ENCODE data around the gene OPN1LW. TPM values are rescaled to one million over a fixed set of nuclear protein-coding genes. Genes with fewer than 3 reads are reported as not detected.

Gene OPN1LW
- total and polyA plus RNA-seq, 2 donors (not counting 3 experiments of a cell fraction or from before 2014, with no cell fraction given), result not detected

DNA sequence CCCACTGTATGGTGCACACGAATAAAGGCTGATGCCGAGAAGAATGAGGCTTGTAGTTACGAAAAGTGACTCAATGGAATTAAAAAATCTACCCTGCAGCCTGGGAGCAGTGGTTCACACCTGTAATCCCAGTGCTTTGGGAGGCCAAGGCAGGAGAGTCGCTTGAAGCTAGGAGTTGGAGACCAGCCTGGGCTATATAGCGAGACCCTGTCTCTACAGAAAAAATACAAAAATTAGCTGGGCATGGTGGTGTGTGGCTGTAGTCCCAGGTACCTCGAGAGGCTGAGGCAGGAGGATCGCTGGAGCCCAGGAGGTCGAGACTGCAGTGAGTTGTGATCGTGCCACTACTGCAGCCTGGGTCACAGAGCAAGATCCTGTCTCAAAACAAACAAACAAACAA is 11.7 kb upstream of the OPN1LW start:
- POLR2A ChIA-PET, result no interaction called here
- no peak for TF ChIP-seq MYC (IDR thresholded peaks at IDR 0.05; ENCODE audit: low read depth, low read length)
- Histone ChIP-seq H3K4me2 (ENCODE audit: insufficient read depth, low read length) (no peak overlapping the region), H4K20me1 (replicated peaks; ENCODE audit: control insufficient read depth, extremely low read depth, insufficient read depth, low read length) (no peaks in the 10 kb centered on the region), H3K79me2 (ENCODE audit: control insufficient read depth, insufficient read depth, low read length) (no peaks in the 10 kb centered on the region), H2AFZ (ENCODE audit: low read depth, low read length) (no peak overlapping the region), H3K27ac (ENCODE audit: insufficient read depth, low read depth, low read length) (no peak overlapping the region), H3K9ac (replicated peaks; ENCODE audit: extremely low read depth, insufficient read depth, low read length) (no peak overlapping the region), H3K4me3 (replicated peaks in 1 of 3; ENCODE audit: insufficient read depth in 1 of 3, low read depth in 1 of 3, low read length in 3 of 3) (no peak overlapping the region), H3K36me3 (ENCODE audit: control insufficient read depth in 2 of 2, extremely low read depth in 1 of 2, insufficient read depth in 2 of 2, low read length in 2 of 2) (no peaks in the 10 kb centered on the region), H3K9me1 (replicated peaks; ENCODE audit: control insufficient read depth, extremely low read depth, insufficient read depth, low read length) (no peaks in the 10 kb centered on the region), H3K9me3 (replicated peaks; ENCODE audit: control insufficient read depth, insufficient read depth, low read length) (no peaks in the 10 kb centered on the region), H3K27me3 (ENCODE audit: control insufficient read depth in 2 of 2, insufficient read depth in 2 of 2, low read length in 2 of 2) (no peaks in the 10 kb centered on the region), H3K4me1 (ENCODE audit: control insufficient read depth, extremely low read depth, insufficient read depth, low read length) (peaks cover 13% of the 10 kb centered on the region)
- BruUV-seq (replicated peaks), result no TSS peak
- intact Hi-C loops (cut with micrococcal nuclease) (no loop called here), dilution Hi-C loops (cut with MboI; ENCODE audit: extremely low pct_ligation_motif_present, low sequenced_read_pairs) (no loop called here)
- CTCF ChIA-PET, result no interaction called here
- FAIRE-seq (no peak), DNase-seq (ENCODE audit: low read depth, low spot score) (no peak)

DNA sequence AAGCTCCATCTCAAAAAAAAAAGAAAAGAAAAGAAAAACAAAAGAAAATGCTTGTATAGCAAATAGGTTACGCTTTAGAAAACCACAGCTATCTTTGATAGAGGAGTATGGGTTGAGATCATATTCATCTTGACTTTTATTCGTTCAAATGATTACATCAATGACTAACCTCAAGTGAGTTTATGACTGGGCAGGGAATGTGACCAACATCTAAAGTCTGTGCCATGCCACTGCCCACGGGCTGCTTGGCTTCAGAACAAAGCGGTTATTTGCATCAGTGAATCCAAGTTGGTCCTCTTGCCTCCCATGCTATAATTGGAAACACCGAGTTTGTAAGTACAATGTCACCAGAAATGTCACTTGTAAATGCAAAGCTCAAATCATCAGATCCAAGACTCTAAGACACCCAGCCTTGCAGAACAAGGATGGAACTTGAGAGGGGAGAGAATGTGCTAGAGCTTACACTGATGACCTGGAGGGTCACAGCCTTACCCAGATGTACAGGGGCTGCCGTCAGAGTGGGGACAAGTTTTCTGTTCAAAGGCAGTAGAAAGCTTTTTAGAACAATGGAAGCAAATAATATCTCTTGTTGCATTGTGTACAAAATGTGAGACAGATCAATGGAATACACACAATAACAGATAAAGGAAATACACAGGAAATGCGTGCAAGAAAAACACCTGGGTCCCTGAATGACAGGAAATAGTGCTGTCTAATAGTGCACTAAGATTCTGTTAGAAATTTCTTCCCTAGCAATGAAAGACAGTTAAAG is 8.4 kb upstream of the OPN1LW start:
- TF ChIP-seq MYC (IDR thresholded peaks at IDR 0.05; ENCODE audit: low read depth, low read length), result no peak
- TF ChIP-seq FOS (IDR thresholded peaks at IDR 0.05; ENCODE audit: borderline replicate concordance, insufficient read depth, low read length), result no peak
- TF ChIP-seq, protein P1, sequence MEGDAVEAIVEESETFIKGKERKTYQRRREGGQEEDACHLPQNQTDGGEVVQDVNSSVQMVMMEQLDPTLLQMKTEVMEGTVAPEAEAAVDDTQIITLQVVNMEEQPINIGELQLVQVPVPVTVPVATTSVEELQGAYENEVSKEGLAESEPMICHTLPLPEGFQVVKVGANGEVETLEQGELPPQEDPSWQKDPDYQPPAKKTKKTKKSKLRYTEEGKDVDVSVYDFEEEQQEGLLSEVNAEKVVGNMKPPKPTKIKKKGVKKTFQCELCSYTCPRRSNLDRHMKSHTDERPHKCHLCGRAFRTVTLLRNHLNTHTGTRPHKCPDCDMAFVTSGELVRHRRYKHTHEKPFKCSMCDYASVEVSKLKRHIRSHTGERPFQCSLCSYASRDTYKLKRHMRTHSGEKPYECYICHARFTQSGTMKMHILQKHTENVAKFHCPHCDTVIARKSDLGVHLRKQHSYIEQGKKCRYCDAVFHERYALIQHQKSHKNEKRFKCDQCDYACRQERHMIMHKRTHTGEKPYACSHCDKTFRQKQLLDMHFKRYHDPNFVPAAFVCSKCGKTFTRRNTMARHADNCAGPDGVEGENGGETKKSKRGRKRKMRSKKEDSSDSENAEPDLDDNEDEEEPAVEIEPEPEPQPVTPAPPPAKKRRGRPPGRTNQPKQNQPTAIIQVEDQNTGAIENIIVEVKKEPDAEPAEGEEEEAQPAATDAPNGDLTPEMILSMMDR (IDR thresholded peaks at IDR 0.05; ENCODE audit: extremely low read depth in 1 of 2, insufficient read depth in 1 of 2, low read depth in 1 of 2, low read length in 2 of 2), result no peak
- TF ChIP-seq, protein P2, sequence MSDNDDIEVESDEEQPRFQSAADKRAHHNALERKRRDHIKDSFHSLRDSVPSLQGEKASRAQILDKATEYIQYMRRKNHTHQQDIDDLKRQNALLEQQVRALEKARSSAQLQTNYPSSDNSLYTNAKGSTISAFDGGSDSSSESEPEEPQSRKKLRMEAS (IDR thresholded peaks at IDR 0.05; ENCODE audit: insufficient read depth, insufficient read length), result no peak
- TF ChIP-seq POLR2A (IDR thresholded peaks at IDR 0.05; ENCODE audit: low read depth, low read length), result no peak
- no peak for TF ChIP-seq EZH2 (IDR thresholded peaks at IDR 0.05; ENCODE audit: borderline replicate concordance, low read depth, low read length, severe bottlenecking)
- TF ChIP-seq GATA2 (IDR thresholded peaks at IDR 0.05; ENCODE audit: insufficient read depth, insufficient read length, low read depth, low read length), result no peak

More for the DNA sequence above, 8.4 kb upstream of the OPN1LW start:
- FAIRE-seq (no peak), DNase-seq (ENCODE audit: low read depth, low spot score) (no peak)
- peaks cover 13% of the 10 kb centered on the region for H3K4me1 ChIP-seq (ENCODE audit: control insufficient read depth, extremely low read depth, insufficient read depth, low read length)
- BruUV-seq (replicated peaks), result no TSS peak
- H3K27me3 ChIP-seq (ENCODE audit: control insufficient read depth in 2 of 2, insufficient read depth in 2 of 2, low read length in 2 of 2), result no peaks in the 10 kb centered on the region
- H3K4me2 ChIP-seq (ENCODE audit: insufficient read depth, low read length), result no peak overlapping the region
- dilution Hi-C loops (cut with MboI; ENCODE audit: extremely low pct_ligation_motif_present, low sequenced_read_pairs) (no loop called here), intact Hi-C loops (cut with micrococcal nuclease) (loop anchor here (1.0 kb wide), 1 partner anchor 38 kb away; the partner anchor contains the start of gene MECP2)
- no peaks in the 10 kb centered on the region for H3K79me2 ChIP-seq (ENCODE audit: control insufficient read depth, insufficient read depth, low read length)
- H3K27ac ChIP-seq (ENCODE audit: insufficient read depth, low read depth, low read length), result no peak overlapping the region
- no peak overlapping the region for H3K4me3 ChIP-seq (replicated peaks in 1 of 3; ENCODE audit: insufficient read depth in 1 of 3, low read depth in 1 of 3, low read length in 3 of 3)
- POLR2A ChIA-PET, result interaction anchor here (0.6 kb wide), 1 partner anchor 382 kb away, joined by 8 read pairs; no protein-coding TSS in a partner anchor
- H3K9me1 ChIP-seq (replicated peaks; ENCODE audit: control insufficient read depth, extremely low read depth, insufficient read depth, low read length), result no peaks in the 10 kb centered on the region
- no peaks in the 10 kb centered on the region for H4K20me1 ChIP-seq (replicated peaks; ENCODE audit: control insufficient read depth, extremely low read depth, insufficient read depth, low read length)
- H3K36me3 ChIP-seq (ENCODE audit: control insufficient read depth in 2 of 2, extremely low read depth in 1 of 2, insufficient read depth in 2 of 2, low read length in 2 of 2), result no peaks in the 10 kb centered on the region
- no peaks in the 10 kb centered on the region for H3K9me3 ChIP-seq (replicated peaks; ENCODE audit: control insufficient read depth, insufficient read depth, low read length)
- CTCF ChIA-PET, result interaction anchor here (1.5 to 2.2 kb wide), 2 partner anchors 115 to 173 kb away, joined by 3 to 8 read pairs; partner anchors contain the start of gene IRAK1
- no peak overlapping the region for H3K9ac ChIP-seq (replicated peaks; ENCODE audit: extremely low read depth, insufficient read depth, low read length)
- H2AFZ ChIP-seq (ENCODE audit: low read depth, low read length), result no peak overlapping the region

All from endothelial cell of umbilical vein (primary cell).